Fibroblast of lung (primary cell): ENCODE measurements around the gene NCKAP5. TPM values are rescaled to one million over a fixed set of nuclear protein-coding genes. Genes with fewer than 3 reads are reported as not detected.

Source experiments
- DNase-seq, 2 donors: peaks; one replicate each; pipeline versions ENCODE4 v3.0.0 to v3.0.0-alpha.2; 2010; ENCODE audit warnings: low read depth in 2 of 2
- H2AFZ ChIP-seq: 2 replicates; pipeline ENCODE4 v1.5.1; 2012; ENCODE audit warnings: low read length, control low read depth, inconsistent platforms
- H3K27ac ChIP-seq: 2 replicates; pipeline ENCODE4 v1.5.1; 2011; ENCODE audit warnings: low read length, control low read depth; ENCODE audit not compliant: insufficient read depth
- H3K27me3 ChIP-seq: 2 replicates; pipeline ENCODE4 v1.5.1; 2011; ENCODE audit warnings: mild to moderate bottlenecking, low read length; ENCODE audit not compliant: control insufficient read depth, insufficient read depth
- H3K36me3 ChIP-seq: 2 replicates; pipeline ENCODE4 v1.5.1; 2011; ENCODE audit warnings: low read length; ENCODE audit not compliant: control insufficient read depth, insufficient read depth
- H3K4me1 ChIP-seq: 2 replicates; pipeline ENCODE4 v1.5.1; 2011; ENCODE audit warnings: low read length; ENCODE audit not compliant: control insufficient read depth, insufficient read depth; ENCODE audit errors: extremely low read depth
- H3K4me2 ChIP-seq: 2 replicates; pipeline ENCODE4 v1.5.1; 2011; ENCODE audit warnings: low read length, control low read depth; ENCODE audit not compliant: insufficient read depth; ENCODE audit errors: extremely low read depth
- H3K4me3 ChIP-seq, 4 experiments: fragments of 200-600 bp in 1 of 4; sonication (generic) in 1 of 4; replicated peaks in 1 of 4; 2 replicates each; pipeline ENCODE4 v1.5.1; 2011 to 2016; ENCODE audit warnings: low read length in 4 of 4, low read depth in 3 of 4, mild to moderate bottlenecking in 3 of 4, control low read depth in 2 of 4, inconsistent platforms in 1 of 4, mixed read lengths in 1 of 4; ENCODE audit not compliant: insufficient read depth in 1 of 4; ENCODE audit errors: control extremely low read depth in 1 of 4
- H3K79me2 ChIP-seq: 2 replicates; pipeline ENCODE4 v1.5.1; 2012; ENCODE audit warnings: mild to moderate bottlenecking, low read length, inconsistent platforms; ENCODE audit not compliant: control insufficient read depth, insufficient read depth
- H3K9ac ChIP-seq: 2 replicates; pipeline ENCODE4 v1.5.1; 2011; ENCODE audit warnings: mild to moderate bottlenecking, low read length, control low read depth; ENCODE audit not compliant: insufficient read depth
- H3K9me3 ChIP-seq: 2 replicates; pipeline ENCODE4 v1.5.1; 2012; ENCODE audit warnings: low read depth, low read length; ENCODE audit not compliant: control insufficient read depth, insufficient read depth
- H4K20me1 ChIP-seq: 2 replicates; pipeline ENCODE4 v1.5.1; 2011; ENCODE audit warnings: low read length; ENCODE audit not compliant: control insufficient read depth, insufficient read depth; ENCODE audit errors: extremely low read depth
- CTCF ChIP-seq, 2 donors: IDR thresholded peaks in 1 of 2; conservative IDR thresholded peaks in 1 of 2; 1 replicate in 1 of 2; 2 replicates in 1 of 2; pipeline ENCODE4 v1.5.1; 2011 to 2012; ENCODE audit warnings: low read length in 2 of 2, control low read depth in 1 of 2, inconsistent platforms in 1 of 2, low read depth in 1 of 2, mild to moderate bottlenecking in 1 of 2
- EZH2 ChIP-seq: IDR thresholded peaks from 2 replicates; pipeline ENCODE4 v1.5.1; 2012; ENCODE audit warnings: low read length, control low read depth, mild to moderate bottlenecking; ENCODE audit errors: missing control alignments
- polyA plus RNA-seq, 2 donors: library from polyadenylated mRNA; depleted of rRNA in 1 of 2; stranded (reverse) in 1 of 2; unstranded in 1 of 2; fragments of >200 nt; gene quantifications; 2 replicates each; pipeline ENCODE4 v1.2.1, GENCODE V29; 2011 to 2012; ENCODE audit warnings: missing spikeins in 1 of 2
- total RNA-seq: library from RNA; depleted of rRNA; stranded (reverse); fragments of >200 nt; gene quantifications from 2 replicates; pipeline ENCODE4 v1.2.1, GENCODE V29; 2014

NCKAP5 gene
- total and polyA plus RNA-seq, 2 donors (not counting 1 experiment from before 2014, with no cell fraction given), result 2.6 to 6.2 TPM

GRCh38 chr2:132850688-132851087, 717.6 kb downstream of the NCKAP5 start:
- Histone ChIP-seq H3K4me3 (no peak overlapping the region), H3K27ac (no peak overlapping the region), H2AFZ (no peak overlapping the region), H3K36me3 (no peaks in the 10 kb centered on the region), H3K4me2 (no peak overlapping the region), H3K9me3 (no peaks in the 10 kb centered on the region), H4K20me1 (no peaks in the 10 kb centered on the region), H3K27me3 (no peaks in the 10 kb centered on the region), H3K9ac (no peak overlapping the region), H3K79me2 (no peaks in the 10 kb centered on the region), H3K4me1 (no peaks in the 10 kb centered on the region)
- DNase-seq, result no peak
- TF ChIP-seq EZH2 (no peak), CTCF (conservative IDR thresholded peaks at IDR 0.05 in 1 of 2, IDR thresholded peaks at IDR 0.05 in 1 of 2; ENCODE audit: low read depth in 1 of 2, low read length in 2 of 2) (no peak)

- H3K9me3 ChIP-seq, result no peaks in the 10 kb centered on the region
- H4K20me1 ChIP-seq, result no peaks in the 10 kb centered on the region
- H2AFZ ChIP-seq, result no peak overlapping the region
- no peak overlapping the region for H3K9ac ChIP-seq
- no peaks in the 10 kb centered on the region for H3K27me3 ChIP-seq
- no peak overlapping the region for H3K27ac ChIP-seq
- no peaks in the 10 kb centered on the region for H3K79me2 ChIP-seq
- TF ChIP-seq CTCF (conservative IDR thresholded peaks at IDR 0.05 in 1 of 2, IDR thresholded peaks at IDR 0.05 in 1 of 2; ENCODE audit: low read depth in 1 of 2, low read length in 2 of 2) (no peak), EZH2 (no peak)
- H3K4me3 ChIP-seq, result no peak overlapping the region
- H3K36me3 ChIP-seq, result no peaks in the 10 kb centered on the region
- DNase-seq, result peak; percentile 29 to 86
- no peak overlapping the region for H3K4me2 ChIP-seq
- no peaks in the 10 kb centered on the region for H3K4me1 ChIP-seq
Observed at GRCh38 chr2:132849118-132849517, 719.1 kb downstream of the NCKAP5 start.

- H3K4me3 ChIP-seq, result no peak overlapping the region
- TF ChIP-seq EZH2 (no peak), CTCF (conservative IDR thresholded peaks at IDR 0.05 in 1 of 2, IDR thresholded peaks at IDR 0.05 in 1 of 2; ENCODE audit: low read depth in 1 of 2, low read length in 2 of 2) (no peak)
- H3K9me3 ChIP-seq, result no peaks in the 10 kb centered on the region
- H3K27me3 ChIP-seq, result no peaks in the 10 kb centered on the region
- no peak overlapping the region for H3K4me2 ChIP-seq
- H3K27ac ChIP-seq, result no peak overlapping the region
- no peaks in the 10 kb centered on the region for H3K36me3 ChIP-seq
- H3K79me2 ChIP-seq, result no peaks in the 10 kb centered on the region
- H3K4me1 ChIP-seq, result no peaks in the 10 kb centered on the region
- no peak overlapping the region for H2AFZ ChIP-seq
- no peaks in the 10 kb centered on the region for H4K20me1 ChIP-seq
- DNase-seq, result no peak
- no peak overlapping the region for H3K9ac ChIP-seq
Observed at GRCh38 chr2:132845339-132845738, 722.9 kb downstream of the NCKAP5 start.
